ENCODE measurements around the gene ZNF474. TPM values are rescaled to one million over a fixed set of nuclear protein-coding genes. Genes with fewer than 3 reads are reported as not detected.

The ZNF474 gene
- total and polyA plus RNA-seq, 2 of the 4 experiments (the other 2 are of a cell fraction), result 0.24 to 0.54 TPM

DNA sequence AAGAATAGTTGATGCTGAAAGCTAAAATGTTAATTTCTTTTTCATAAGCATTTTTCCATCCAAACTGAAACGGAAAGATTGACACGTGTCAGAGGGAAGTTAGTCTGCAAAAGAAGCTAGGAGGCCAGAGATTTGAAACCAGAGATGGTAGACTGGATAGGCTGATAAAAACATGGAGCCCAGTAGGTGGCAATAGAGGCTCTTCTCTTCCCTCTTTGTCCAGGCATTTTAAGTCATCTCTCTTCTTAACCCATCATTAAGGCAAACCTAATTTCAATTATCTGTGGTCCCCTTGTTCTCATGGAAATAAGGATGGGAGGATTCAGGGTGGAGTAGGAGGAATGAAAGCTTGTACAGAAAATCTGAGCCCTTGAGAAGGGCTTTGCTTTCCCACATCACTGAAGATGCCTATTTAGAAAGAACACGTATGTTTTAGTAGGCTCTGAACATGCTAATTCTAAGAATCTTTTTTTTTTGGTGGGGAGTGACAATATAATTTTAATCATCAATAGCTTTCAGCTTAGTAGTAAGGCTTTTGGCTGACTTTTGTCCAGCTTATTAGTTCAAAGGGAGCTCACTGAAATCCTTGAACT, 66.6 kb downstream of the ZNF474 start:
- Histone ChIP-seq H4K91ac (ENCODE audit: insufficient read depth, low read depth, low read length) (no peak overlapping the region), H3K36me3 (ENCODE audit: control insufficient read depth, insufficient read depth, low read length) (no peaks in the 10 kb centered on the region), H2BK20ac (ENCODE audit: low read depth, low read length) (no peak overlapping the region), H4K20me1 (ENCODE audit: insufficient read depth, low read length) (no peaks in the 10 kb centered on the region), H2BK15ac (ENCODE audit: low read depth, low read length) (no peak overlapping the region), H2AFZ (replicated peaks; ENCODE audit: low read length, poor library complexity) (no peak overlapping the region), H3K18ac (ENCODE audit: low read depth, low read length) (no peak overlapping the region), H3K27ac (ENCODE audit: insufficient read depth, low read length) (no peak overlapping the region), H3K9me1 (ENCODE audit: insufficient read depth, low read length) (no peaks in the 10 kb centered on the region), H2AK5ac (ENCODE audit: low read depth, low read length) (no peak overlapping the region), H3K56ac (ENCODE audit: extremely low read depth, insufficient read depth, low read length) (no peak overlapping the region), H3K23ac (ENCODE audit: low read depth, low read length) (no peak overlapping the region), H3K9me3 (ENCODE audit: control insufficient read depth, insufficient read depth, low read length) (no peaks in the 10 kb centered on the region), H2BK5ac (ENCODE audit: low read depth, low read length, poor library complexity, severe bottlenecking) (no peak overlapping the region), H3K9ac (ENCODE audit: low read depth, low read length) (no peak overlapping the region), H3K27me3 (ENCODE audit: control insufficient read depth, insufficient read depth, low read length) (peaks cover 5% of the 10 kb centered on the region), H3K4me1 (ENCODE audit: control insufficient read depth, insufficient read depth, low read length) (no peaks in the 10 kb centered on the region), H3K4me3 (ENCODE audit: insufficient read depth, low read depth, low read length) (no peak overlapping the region), H3K4ac (ENCODE audit: low read depth, low read length) (no peak overlapping the region), H4K5ac (ENCODE audit: low read depth, low read length) (no peak overlapping the region), H2BK120ac (ENCODE audit: low read depth, low read length) (no peak overlapping the region), H3K79me1 (ENCODE audit: low read depth in 1 of 2, low read length in 2 of 2) (no peaks in the 10 kb centered on the region), H3K14ac (replicated peaks; ENCODE audit: low read depth, low read length) (no peak overlapping the region), H2AK9ac (replicated peaks; ENCODE audit: low read depth, low read length, poor library complexity) (no peak overlapping the region), H3K4me2 (ENCODE audit: low read depth, low read length) (no peak overlapping the region), H4K8ac (ENCODE audit: low read depth in 2 of 2, low read length in 2 of 2) (no peak overlapping the region)
- dilution Hi-C loops (cut with HindIII; ENCODE audit: low sequenced_read_pairs, unreplicated experiment), result loop anchor here (25.0 kb wide), 1 partner anchor 216 kb away; no protein-coding TSS in a partner anchor
- in situ Hi-C loops (cut with MboI; ENCODE audit: low sequenced_read_pairs), result no loop called here
- no CpG with 5 or more reads among the region's 3 CpGs for WGBS, 2 experiments (ENCODE audit: extremely low coverage in 2 of 2, insufficient read length in 1 of 2)
- ATAC-seq (ENCODE audit: low read depth) (peak; percentile 88), DNase-seq (peak; percentile 70)
- no TSS peak for BruUV-seq (replicated peaks)
- POLR2A ChIA-PET (ENCODE audit: unreplicated experiment), result no interaction called here
- CTCF ChIA-PET, result interaction anchor here (0.5 to 4.0 kb wide), 24 partner anchors 9 to 1693 kb away, joined by 3 to 29 read pairs (median 3); no protein-coding TSS in a partner anchor
- intact Hi-C loops (cut with micrococcal nuclease), result loop anchor here (1.0 to 10.0 kb wide), 3 partner anchors 96 to 1169 kb away; no protein-coding TSS in a partner anchor
- TF ChIP-seq RAD21 (IDR thresholded peaks at IDR 0.05; ENCODE audit: low read length) (peak; percentile 91), MAFK (IDR thresholded peaks at IDR 0.05; ENCODE audit: low read depth, low read length) (no peak), SMC3 (IDR thresholded peaks at IDR 0.05; ENCODE audit: low read depth, low read length) (peak; percentile 85)
- TF ChIP-seq, protein P1, sequence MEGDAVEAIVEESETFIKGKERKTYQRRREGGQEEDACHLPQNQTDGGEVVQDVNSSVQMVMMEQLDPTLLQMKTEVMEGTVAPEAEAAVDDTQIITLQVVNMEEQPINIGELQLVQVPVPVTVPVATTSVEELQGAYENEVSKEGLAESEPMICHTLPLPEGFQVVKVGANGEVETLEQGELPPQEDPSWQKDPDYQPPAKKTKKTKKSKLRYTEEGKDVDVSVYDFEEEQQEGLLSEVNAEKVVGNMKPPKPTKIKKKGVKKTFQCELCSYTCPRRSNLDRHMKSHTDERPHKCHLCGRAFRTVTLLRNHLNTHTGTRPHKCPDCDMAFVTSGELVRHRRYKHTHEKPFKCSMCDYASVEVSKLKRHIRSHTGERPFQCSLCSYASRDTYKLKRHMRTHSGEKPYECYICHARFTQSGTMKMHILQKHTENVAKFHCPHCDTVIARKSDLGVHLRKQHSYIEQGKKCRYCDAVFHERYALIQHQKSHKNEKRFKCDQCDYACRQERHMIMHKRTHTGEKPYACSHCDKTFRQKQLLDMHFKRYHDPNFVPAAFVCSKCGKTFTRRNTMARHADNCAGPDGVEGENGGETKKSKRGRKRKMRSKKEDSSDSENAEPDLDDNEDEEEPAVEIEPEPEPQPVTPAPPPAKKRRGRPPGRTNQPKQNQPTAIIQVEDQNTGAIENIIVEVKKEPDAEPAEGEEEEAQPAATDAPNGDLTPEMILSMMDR (conservative IDR thresholded peaks at IDR 0.05; ENCODE audit: low read depth, low read length), result peak; percentile 83
